ENCODE results near the gene GRIK4.
"Not testable (repeated sequence)": the region's sequence is repeated elsewhere in the genome, so short reads cannot be mapped to it uniquely, and the experiment has no call there.

GRIK4 gene

GRCh38 chr11:120608760-120609211, 97.2 kb downstream of the GRIK4 start:
- DNase-seq (ENCODE audit: low spot score) = no peak

- no peak for DNase-seq (ENCODE audit: low spot score)
These were observed 98.6 kb downstream of the GRIK4 start for GRCh38 chr11:120610111-120610510.

- no peak for DNase-seq (ENCODE audit: low spot score)
These were observed 100.0 kb downstream of the GRIK4 start for GRCh38 chr11:120611581-120611980.

- no peak for DNase-seq (ENCODE audit: low spot score)
These were observed 101.1 kb downstream of the GRIK4 start for GRCh38 chr11:120612513-120613263.

- no peak for DNase-seq (ENCODE audit: low spot score)
These were observed 102.0 kb downstream of the GRIK4 start for GRCh38 chr11:120613264-120614226.

- no peak for DNase-seq (ENCODE audit: low spot score)
These were observed 103.8 kb downstream of the GRIK4 start for GRCh38 chr11:120615391-120615790.

GRCh38 chr11:120618399-120618798, 106.9 kb downstream of the GRIK4 start:
- no peak for DNase-seq (ENCODE audit: low spot score)

GRCh38 chr11:120622189-120622875, 110.8 kb downstream of the GRIK4 start:
- DNase-seq (ENCODE audit: low spot score) = no peak

GRCh38 chr11:120624992-120625391, 113.4 kb downstream of the GRIK4 start:
- DNase-seq (ENCODE audit: low spot score) = not testable (repeated sequence)

- DNase-seq (ENCODE audit: low spot score) = no peak
These were observed 114.0 kb downstream of the GRIK4 start for GRCh38 chr11:120625565-120625964.

- no peak for DNase-seq (ENCODE audit: low spot score)
These were observed 115.2 kb downstream of the GRIK4 start for GRCh38 chr11:120626791-120627190.

GRCh38 chr11:120627327-120628163, 116.0 kb downstream of the GRIK4 start:
- DNase-seq (ENCODE audit: low spot score) = no peak

- no peak for DNase-seq (ENCODE audit: low spot score)
These were observed 118.0 kb downstream of the GRIK4 start for GRCh38 chr11:120629407-120630080.

GRCh38 chr11:120630122-120630521, 118.6 kb downstream of the GRIK4 start:
- DNase-seq (ENCODE audit: low spot score) = no peak

- DNase-seq (ENCODE audit: low spot score) = no peak
These were observed 121.0 kb downstream of the GRIK4 start for GRCh38 chr11:120632579-120632978.

GRCh38 chr11:120633616-120634393, 122.3 kb downstream of the GRIK4 start:
- no peak for DNase-seq (ENCODE audit: low spot score)

- DNase-seq (ENCODE audit: low spot score) = no peak
These were observed 123.2 kb downstream of the GRIK4 start for GRCh38 chr11:120634706-120635105.

- DNase-seq (ENCODE audit: low spot score) = no peak
These were observed 123.7 kb downstream of the GRIK4 start for GRCh38 chr11:120635136-120635810.

- no peak for DNase-seq (ENCODE audit: low spot score)
These were observed 125.6 kb downstream of the GRIK4 start for GRCh38 chr11:120637131-120637530.

All from CD4-positive, alpha-beta T cell treated with Interleukin-2 at 100 ng/mL for 4 hours (primary cell).